H1 (cell line): Measurements from ENCODE around the gene ZP2.

ENCODE experiments used
- CBX5 ChIP-seq: fragments of 300-800, 300-1000 bp; sonication (generic); IDR thresholded peaks from 2 replicates; pipeline ENCODE4 v1.7.1; 2016; ENCODE audit warnings: antibody characterized with exemption, low read length, low read depth
- GTF2F1 ChIP-seq: IDR thresholded peaks from 2 replicates; pipeline ENCODE4 v1.6.1; 2012; ENCODE audit warnings: low read depth, low read length, improper control_type of control experiment, borderline replicate concordance
- POLR2A ChIP-seq, 2 experiments: IDR thresholded peaks; 1 replicate in 1 of 2; 2 replicates in 1 of 2; pipeline ENCODE4 v1.6.1; 2011; ENCODE audit warnings: low read depth in 2 of 2, low read length in 2 of 2, mild to moderate bottlenecking in 2 of 2; ENCODE audit errors: control extremely low read depth in 1 of 2
- RBBP5 ChIP-seq: IDR thresholded peaks from 2 replicates; pipeline ENCODE4 v1.7.1; 2012; ENCODE audit warnings: low read depth, mild to moderate bottlenecking, inconsistent platforms, low read length, moderate library complexity, borderline replicate concordance
- TF ChIP-seq, protein P1 (sequence below), 3 experiments: IDR thresholded peaks; 1 replicate in 2 of 3; 2 replicates in 1 of 3; pipeline versions ENCODE4 v1.5.1 to v1.6.1; 2011; ENCODE audit warnings: low read length in 3 of 3, mild to moderate bottlenecking in 3 of 3, inconsistent platforms in 2 of 3, low read depth in 1 of 3, moderate library complexity in 1 of 3; ENCODE audit not compliant: insufficient read depth in 1 of 3; ENCODE audit errors: control extremely low read depth in 1 of 3

DNA sequence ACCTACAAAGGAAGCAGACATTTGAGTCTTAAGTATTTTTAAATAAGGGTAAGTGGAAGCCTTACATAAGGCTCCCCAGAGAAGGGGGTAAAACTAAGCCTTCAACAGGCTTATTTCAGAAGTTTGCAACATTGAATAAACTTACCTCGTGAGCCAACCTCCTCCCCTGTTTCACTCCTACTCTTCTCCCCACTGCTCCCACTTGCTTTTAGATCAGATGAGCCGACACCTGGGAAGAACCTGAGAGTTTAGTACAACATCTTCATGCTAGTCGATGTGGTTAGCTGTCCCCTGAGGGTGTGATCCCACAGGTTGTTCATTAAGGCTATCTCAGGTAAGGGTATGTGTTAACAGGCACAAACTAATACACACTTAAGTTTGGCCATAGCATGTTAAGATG, 13.8 kb downstream of the ZP2 start:
- TF ChIP-seq, protein P1, sequence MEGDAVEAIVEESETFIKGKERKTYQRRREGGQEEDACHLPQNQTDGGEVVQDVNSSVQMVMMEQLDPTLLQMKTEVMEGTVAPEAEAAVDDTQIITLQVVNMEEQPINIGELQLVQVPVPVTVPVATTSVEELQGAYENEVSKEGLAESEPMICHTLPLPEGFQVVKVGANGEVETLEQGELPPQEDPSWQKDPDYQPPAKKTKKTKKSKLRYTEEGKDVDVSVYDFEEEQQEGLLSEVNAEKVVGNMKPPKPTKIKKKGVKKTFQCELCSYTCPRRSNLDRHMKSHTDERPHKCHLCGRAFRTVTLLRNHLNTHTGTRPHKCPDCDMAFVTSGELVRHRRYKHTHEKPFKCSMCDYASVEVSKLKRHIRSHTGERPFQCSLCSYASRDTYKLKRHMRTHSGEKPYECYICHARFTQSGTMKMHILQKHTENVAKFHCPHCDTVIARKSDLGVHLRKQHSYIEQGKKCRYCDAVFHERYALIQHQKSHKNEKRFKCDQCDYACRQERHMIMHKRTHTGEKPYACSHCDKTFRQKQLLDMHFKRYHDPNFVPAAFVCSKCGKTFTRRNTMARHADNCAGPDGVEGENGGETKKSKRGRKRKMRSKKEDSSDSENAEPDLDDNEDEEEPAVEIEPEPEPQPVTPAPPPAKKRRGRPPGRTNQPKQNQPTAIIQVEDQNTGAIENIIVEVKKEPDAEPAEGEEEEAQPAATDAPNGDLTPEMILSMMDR (IDR thresholded peaks at IDR 0.05; ENCODE audit: control extremely low read depth in 1 of 3, insufficient read depth in 1 of 3, low read depth in 1 of 3, low read length in 3 of 3) = no peak
- TF ChIP-seq GTF2F1 (no peak), CBX5 (no peak), POLR2A (IDR thresholded peaks at IDR 0.05; ENCODE audit: control extremely low read depth in 1 of 2, low read depth in 2 of 2, low read length in 2 of 2) (no peak), RBBP5 (no peak)
